CD4-positive, alpha-beta T cell treated with Interleukin-10 for 1 hour (primary cell): Measurements from ENCODE around the gene OLFML2B.
A peak's percentile ranks its signal among the peaks of the same experiment; 100 is the strongest.
"Not testable (repeated sequence)": the region's sequence is repeated elsewhere in the genome, so short reads cannot be mapped to it uniquely, and the experiment has no call there.

Experiments
- DNase-seq: peaks from one replicate; pipeline ENCODE4 v3.0.0-alpha.2; 2020

The OLFML2B gene

DNA sequence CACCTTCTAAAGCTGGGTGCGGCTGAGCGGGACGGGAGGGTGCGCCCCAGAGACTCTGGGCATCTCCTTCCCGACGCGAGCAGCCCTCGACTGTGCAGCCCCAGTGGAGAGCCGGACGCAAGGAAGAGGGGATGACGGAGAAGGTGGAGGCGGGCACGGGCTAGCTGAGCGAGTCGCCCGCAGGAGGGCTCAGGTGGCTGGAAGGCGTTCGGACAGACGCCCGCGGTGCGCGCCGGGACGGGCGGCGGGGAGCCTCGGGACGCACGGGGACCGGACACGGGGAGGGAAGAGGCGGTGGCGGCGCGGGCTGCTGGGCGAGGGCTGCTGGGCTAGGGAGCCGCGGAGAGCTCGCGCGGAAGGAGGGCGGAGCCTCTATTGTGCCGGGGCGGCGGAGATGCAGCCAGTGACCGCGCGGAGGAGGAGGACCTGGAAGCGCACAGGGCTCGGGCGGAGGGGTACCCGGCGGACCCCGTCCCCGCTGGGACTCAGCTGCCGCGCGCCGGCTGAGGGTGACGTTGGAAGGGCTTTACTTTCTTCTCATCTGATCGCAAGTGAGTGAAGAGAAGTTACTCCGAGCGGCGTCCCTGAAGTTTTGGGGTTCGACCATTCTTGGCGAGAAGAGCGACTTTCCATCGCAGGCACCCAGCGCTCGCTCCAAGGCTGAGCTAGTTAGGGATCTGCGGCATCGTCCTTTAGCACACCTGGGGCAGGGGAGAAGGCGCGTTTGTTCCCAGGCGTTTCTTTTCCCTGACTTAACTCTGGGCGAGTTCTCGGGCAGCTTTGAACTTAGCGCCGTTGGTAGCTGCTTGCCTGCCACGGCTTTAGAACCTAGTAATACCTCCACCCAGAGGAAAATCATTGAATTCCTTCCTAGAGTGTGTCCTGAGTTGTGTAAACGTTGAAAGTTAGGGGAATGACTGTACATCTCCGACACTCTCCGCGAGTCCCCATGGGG is at the start of gene OLFML2B:
Gene OLFML2B (minus strand): TSS at position 323 of the 955 bp plus-strand sequence. CDS start 439 bp downstream, outside the sequence.
- DNase-seq: peak; percentile 35

DNA sequence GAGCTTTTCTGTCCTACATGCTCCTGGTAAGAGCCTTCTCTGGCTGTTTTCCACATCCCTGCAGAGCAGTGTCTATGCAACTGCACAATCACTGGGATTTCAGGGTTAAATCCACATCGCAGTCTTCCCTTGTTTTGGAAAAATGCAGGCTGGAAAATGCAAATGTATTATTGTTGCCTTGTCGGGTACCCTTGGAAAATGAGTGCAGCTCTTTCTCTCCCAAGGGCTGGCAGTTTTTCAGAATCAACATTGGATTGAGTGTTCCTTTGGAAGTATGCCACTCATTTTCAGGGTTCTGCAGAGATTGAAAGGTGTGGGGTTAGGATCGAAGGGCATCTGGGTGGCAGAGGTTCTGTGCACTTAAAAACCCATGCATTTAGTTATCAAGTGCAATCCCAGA is 49.1 kb upstream of the OLFML2B start:
- no peak for DNase-seq

DNA sequence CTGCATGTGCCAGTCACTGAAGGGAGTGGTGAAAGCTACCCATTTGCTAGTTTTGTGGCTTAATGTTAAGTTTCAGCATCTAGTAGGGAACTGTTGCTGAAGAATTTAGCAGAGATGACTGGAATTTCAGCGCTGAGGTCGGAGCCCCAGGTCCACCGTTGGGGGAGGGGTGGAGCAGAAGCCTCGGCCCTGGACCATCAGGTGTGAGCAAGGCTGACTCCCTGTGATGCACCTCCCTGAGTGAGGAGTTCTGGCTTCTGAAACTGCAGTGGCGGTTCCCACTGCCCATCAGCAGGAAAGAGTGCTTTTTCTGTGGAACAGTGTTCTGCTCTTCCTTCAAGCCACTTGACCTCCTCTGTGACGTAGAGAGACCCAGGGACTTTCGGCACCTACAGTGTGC is 47.2 kb upstream of the OLFML2B start:
- no peak for DNase-seq

DNA sequence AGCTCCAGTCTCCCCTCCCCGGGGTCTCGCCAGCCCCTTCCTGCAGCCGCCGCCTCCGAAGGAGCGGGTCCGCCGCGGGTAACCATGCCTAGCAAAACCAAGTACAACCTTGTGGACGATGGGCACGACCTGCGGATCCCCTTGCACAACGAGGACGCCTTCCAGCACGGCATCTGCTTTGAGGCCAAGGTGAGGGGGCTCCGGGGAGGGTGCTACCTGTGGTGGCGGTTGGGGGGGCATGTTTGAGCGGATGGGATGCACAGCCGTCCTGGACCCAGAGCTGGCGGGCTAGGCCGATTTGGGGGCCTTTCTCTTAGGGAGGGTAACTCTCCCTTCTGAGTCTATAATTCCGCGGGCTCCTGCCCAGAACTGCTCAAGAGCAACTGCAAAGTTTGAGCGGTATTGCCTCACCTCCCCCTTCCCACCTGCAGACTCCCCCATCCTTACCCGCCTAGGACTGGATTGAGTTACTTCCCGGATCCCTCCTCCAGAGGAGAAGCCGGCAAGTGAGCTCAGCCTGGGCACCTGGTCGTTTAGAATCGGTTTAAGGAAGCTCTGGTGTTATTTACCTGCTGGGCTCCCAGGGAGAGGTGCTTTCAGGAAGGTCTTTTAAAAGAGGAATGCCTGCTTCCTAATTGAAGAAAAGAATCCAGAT is 46.6 kb upstream of the OLFML2B start:
- no peak for DNase-seq

DNA sequence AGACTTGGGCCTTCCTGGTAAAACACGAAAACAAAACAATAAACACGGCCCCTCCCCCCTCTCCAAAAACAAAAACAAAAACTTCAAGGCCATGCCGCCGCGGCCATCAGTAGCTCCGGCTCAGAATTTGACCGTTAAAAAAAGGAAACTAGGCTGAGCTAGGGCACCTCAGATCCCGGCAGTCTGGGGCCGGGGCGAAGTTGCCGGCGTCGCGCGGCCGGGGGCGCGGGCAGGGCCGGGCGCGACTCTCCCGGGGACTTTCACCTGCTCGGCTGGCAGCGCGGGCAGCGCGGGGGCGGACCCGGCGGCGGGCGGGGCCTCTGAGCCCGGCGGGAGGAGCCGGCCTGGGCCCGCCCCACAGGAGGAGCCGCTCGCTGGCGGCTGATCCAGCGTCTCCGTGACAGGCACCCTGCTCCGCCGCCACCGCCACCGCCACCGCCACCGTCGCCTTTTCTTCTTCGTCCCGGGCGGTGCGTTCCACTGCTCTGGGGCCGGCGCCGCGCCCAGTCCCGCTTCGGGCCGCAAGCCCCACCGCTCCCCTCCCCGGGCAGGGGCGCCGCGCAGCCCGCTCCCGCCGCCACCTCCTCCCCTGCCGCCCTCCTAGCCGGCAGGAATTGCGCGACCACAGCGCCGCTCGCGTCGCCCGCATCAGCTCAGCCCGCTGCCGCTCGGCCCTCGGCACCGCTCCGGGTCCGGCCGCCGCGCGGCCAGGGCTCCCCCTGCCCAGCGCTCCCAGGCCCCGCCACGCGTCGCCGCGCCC is 45.8 kb upstream of the OLFML2B start, which contains the start of gene NOS1AP:
Gene NOS1AP (plus strand): TSS at position 358 of the 760 bp plus-strand sequence. CDS start 487 bp downstream, outside the sequence.
- DNase-seq: peak; percentile 75

DNA sequence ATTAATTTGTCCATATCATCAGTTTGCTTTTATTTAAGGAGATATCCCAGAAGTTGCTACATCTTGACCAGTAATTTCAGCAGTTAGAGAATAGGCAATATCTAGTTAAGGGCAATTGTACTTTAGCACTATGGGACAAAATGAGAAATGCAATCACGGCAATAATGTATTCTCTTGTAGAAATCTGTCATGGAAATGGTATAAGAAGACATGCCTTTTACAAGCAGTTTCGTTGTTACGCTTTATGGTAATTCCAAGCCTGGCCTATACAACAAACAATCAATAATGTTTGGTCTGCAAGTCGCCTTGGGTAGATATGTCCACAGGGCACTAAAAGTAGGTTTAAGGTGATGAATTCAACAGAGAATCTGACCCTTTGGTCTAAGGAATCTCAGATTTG is 44.6 kb upstream of the OLFML2B start:
- DNase-seq: no peak

DNA sequence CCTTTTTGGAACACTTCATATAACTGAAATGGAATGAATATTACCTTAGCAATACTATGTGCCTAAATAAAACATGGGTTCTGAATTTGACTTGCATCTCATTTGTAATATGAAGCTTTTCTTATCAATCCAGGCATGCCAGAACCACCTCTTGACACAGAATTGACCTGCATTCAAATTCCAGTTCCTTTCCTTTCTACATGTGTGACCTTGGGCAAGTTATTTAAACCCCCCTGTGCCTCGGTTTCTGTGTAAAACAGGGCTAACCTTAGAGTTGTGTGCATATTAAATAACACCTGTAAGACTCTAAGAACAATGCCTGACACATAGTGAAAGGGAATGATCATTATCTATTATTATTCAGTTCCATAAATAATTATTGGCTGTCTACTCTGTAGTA is 43.8 kb upstream of the OLFML2B start:
- DNase-seq: no peak

DNA sequence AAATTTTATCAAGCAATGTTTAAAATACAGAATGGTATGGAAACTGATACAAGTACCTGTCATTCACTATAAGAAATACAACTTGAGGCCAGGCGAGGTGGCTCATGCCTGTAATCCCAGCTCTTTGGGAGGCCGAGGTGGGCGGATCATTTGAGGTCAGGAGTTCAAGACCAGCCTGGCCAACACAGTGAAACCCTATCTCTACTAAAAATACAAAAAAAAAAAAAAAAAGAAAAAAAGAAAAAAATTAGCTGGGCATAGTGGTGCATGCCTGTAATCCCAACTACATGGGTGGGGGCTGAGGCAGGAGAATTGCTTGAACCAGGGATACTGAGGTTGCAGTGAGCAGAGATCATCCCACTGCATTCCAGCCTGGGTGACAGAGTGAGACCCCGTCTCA is 43.2 kb upstream of the OLFML2B start:
- DNase-seq: not testable (repeated sequence)

DNA sequence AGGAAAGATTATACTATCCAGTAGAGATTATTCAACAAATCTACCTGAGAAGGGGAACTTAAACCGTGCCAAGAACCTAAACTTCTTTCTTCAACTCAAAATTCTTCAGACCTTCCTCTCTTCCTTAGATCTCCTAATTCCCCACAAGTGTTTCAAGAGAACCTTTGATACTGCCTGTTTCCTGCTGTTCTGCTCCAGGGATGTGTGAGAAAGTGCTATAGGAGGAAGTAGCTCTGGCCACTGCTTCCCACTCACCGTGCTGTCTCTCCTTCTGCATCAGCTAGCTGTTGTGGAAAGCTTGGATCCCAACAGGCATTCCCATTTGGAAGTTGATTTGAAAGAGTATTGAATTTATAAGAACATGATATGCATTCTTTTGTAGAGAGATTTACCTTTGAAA is 41.3 kb upstream of the OLFML2B start:
- DNase-seq: no peak

DNA sequence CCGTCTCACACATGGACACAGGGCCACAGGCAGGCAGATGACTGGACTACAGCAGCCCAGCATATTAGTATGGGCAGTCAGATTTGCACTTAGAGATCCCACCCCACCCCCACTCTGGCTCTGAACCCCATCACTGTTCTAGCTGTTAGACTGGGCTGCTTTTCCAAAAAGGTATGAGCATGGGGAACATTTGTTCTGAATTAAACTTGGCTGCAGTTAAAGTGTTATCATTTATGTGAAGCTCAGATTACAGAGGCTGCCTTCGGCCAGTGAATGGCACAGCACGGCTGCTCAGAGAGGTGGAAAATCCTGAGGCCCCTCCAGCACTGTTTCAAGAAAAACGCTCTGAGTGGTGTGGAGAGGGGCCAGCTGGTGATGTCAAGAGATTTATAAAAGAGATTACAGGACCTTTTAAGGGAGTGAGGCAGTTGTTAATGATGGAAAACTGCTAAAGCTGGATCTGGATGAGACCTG is 38.9 kb upstream of the OLFML2B start:
- no peak for DNase-seq

DNA sequence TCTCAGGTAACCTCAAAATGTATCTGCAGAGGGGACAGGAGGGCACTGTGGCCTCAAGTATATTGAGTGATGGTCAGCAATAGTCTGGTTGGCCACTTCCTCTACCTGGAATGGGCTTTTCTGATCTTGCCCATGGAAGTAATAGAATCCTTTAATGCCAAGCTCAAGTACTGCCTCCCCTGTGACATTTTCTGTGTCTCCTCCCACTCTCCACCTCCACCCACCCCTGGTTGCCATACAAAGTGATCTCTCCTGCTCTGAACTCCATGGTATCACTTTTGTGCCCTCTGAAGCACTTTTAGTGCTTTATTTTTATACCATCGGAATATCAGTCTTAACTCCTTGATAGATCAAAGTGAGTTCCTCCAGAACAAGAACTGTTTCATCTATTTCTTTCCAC is 36.6 kb upstream of the OLFML2B start:
- DNase-seq: no peak

DNA sequence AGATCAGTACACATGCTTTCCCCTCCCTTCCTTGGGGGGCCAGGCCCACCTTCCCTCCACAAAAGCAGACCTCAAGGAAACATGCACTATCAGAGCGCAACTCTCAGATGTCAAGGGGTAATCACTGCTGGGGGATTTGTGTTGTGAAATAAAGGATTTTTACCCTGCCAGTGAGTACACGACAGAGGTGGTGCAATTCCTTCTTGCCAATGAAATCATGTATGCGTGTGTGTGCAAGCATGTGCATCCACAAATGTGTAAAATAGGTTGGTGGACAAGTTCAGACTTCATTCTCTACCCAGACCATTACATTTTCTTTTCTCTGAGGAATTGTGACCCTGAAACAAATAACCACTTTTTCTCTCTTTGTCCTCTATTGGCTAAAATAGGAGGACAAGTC is 36.1 kb upstream of the OLFML2B start:
- DNase-seq: no peak

DNA sequence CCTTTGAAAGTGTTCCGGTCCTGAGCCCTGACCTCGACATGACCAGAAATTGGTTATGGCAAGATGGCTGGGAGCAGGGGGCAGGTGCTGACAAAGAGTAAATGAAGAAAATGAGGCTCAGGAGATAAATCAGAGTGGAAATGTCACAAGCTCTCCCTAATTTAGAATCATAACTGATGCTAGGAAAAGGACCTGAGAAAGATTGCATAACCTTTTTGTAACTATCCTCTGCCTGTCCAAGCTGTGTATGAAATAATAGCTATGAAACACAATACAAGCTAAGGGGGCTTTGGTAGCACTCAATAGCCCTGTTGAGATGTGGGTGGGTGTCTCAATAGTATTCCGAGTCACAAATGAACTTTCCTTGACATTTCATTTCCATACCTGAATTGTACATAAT is 32.9 kb upstream of the OLFML2B start:
- no peak for DNase-seq

DNA sequence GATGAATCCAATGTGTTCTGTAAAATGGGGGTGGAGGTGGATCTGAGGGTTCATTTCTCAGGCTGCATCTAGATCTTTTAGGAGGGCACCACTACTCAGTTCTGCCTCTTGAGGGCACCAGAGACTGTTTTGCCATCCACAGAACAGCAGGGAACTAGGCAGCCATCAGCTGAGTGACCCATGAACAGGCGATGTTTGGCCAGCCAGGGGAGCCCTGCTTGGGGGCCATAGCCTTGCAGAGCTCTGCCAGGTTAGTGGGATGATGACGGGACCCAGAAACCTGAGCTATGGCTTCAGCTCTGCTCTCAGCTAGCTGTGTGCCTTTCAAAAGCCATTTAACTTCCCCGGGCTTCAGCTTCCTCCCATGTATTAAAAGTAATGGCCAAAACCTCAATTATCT is 32.4 kb upstream of the OLFML2B start:
- DNase-seq: peak; percentile 47

DNA sequence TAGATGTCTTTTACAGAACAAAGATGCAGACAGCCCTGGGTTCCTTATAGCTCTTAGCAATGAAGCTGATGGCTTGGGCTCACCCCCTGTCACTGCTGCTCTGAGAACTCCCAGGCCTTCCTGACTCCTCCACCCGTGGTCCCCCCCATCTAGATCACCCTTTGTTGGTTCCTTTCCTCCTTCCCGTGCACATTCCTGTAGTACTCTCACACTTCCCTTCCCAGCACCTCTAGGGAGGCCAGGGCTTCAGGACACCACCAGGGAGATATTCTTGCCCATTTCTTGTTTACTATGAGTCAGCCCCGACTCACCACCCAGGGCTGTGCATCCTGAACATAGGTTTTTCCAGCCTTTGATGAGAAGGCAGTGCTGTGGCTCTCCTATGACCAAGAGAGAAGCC is 31.4 kb upstream of the OLFML2B start:
- DNase-seq: no peak

DNA sequence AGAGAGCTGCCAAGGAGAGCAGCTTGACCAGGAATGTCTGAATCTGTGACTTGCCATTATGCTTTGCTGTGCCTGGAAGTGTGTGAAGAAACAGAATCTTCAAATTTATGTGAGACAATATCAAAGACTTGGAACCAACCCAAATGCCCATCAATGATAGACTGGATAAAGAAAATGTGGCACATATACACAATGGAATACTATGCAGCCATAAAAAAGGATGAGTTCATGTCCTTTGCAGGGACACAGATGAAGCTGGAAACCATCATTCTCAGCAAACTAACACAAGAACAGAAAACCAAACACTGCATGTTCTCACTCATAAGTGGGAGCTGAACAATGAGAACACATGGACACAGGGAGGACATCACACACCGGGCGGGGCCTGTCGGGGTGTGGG is 30.3 kb upstream of the OLFML2B start:
- not testable (repeated sequence) for DNase-seq

DNA sequence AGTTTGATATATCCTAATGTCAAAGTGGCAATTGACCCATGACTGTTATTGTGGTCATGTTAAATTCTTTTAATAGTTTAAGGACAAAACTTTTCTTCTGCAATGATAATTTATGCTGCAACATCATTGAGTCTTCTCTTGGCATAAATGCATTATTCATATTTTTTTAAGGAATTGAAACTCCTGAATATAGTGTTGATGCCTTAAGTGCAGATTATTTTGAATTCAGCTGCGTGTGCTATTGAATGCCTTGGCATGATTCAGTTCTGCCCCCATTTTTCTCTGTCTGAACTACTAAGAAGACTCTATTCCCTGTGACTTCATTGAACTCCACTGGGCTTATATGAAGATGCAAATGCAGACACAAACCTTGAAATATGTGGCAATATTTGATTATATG is 23.3 kb upstream of the OLFML2B start:
- no peak for DNase-seq

DNA sequence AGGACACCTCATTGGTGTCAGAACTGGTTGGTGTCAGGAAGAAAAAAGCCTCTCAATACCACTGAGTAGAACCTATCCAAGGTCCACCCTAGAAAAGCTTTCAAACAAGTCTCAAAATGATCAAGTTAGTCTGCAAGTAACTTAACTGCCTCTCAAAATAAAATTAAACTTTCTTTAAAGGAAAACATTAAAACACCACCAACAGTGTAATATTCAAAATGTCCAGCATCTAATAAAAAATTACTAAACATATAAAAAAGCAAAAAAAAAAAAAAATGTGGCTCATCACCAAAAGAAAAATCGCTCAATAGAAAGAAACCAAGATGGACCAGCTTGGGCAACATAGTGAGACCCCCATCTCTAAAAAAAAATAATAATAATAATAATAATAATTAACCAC is 18.7 kb upstream of the OLFML2B start:
- no peak for DNase-seq

DNA sequence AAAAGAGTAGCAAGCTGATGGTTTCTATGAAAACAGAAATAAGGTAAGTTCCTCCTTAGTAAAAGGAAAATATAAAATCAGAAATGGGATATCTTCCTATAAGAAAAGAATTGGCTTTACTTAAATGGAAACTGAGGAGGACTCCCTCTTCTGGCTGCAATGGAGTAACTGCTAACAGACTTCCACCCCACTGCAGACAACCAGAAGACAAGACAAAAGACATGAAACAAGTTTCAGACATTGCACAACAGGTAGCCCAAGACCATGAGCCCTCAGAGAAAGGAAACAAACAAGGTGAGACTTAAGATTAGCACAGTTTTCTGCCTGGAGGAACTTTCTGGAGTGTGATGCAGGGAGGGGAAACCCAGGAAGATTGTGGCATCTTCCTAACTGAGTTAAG is 17.0 kb upstream of the OLFML2B start:
- DNase-seq: peak; percentile 3

DNA sequence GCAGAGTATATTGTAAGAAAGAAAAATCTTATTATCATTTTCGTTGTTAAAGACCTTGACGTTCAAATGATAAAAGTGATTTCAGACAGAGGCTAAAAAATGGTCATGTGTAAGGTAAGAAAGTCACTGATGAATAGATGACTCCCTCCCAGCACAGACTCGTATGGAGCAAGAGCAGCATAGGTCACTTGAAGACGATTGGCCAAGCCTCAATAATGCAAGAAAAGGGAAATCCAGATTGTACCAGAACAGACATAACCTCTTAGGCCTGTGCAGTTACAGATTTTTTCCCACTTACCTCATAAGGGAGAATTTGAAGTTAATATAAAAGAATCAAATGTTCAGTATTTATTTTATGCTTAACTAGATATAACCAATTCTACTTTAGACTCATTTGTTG is 16.3 kb upstream of the OLFML2B start:
- no peak for DNase-seq

DNA sequence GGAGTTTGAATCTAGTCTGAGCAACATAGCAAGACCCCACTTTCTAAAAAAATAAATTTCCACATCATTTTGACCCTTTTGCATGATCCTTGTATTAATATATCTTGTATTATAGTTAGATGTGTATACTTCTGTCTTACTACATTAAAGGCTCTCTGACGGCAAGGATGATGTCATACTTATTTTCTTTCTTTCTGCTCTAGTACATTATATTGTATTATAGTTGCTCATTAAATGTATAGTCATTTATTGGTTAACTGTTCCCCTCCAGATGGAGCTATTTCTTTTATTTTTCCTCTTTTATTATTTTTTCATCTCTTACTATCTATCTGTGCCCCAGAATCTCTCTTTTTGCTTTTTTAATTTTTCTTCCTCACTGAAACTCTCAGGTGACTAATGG is 15.0 kb upstream of the OLFML2B start:
- no peak for DNase-seq

DNA sequence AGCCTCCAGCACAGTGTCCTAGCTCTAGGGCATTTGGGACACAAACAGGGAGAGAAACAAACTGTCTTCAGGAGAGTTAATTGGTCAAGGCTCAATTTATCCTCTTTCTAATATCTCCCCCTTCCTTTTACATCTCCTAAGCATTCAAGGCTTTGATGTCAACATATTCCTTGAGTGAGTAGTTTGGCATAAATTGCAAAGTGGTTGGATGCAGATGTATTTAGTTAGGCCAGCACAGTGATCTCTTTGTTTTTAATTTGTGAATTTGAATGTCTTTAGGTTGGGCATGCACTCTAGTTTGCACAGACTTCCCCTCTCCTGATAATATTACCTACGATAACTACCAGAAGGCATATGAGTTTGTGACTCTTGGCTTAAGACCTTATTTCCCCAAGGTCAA is 12.5 kb upstream of the OLFML2B start:
- DNase-seq: no peak

DNA sequence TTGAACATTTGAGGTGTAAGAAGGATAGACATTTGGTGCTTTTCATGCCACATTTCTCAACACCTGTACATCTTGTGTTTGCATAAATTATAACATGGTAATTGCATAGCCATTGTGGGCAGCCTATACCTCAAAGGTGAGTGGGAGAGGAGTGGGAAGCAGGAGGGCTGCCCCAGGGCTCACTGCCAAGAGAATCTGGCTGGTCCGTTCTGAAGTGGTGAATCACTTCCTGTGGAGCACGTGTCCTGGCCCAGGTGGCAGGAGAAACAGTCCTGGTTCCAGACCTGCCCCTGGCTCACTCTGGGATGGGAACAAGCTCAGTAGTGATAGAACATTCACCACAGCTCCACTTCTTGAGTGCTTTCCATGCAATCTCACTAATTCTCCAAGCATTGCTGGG is 11.6 kb upstream of the OLFML2B start:
- no peak for DNase-seq
